Neuronal stem cell (in vitro differentiated cells): Measurements from ENCODE around the gene MFNG.
"Not testable (repeated sequence)": the region's sequence is repeated elsewhere in the genome, so short reads cannot be mapped to it uniquely, and the experiment has no call there.

Experiments used
- DNase-seq: peaks from one replicate; pipeline ENCODE4 v3.0.0-alpha.2; 2013; ENCODE audit warnings: low spot score
- H2AFZ ChIP-seq: one replicate; pipeline ENCODE4 v1.6.1; 2013; ENCODE audit warnings: mild to moderate bottlenecking, low read length, inconsistent platforms
- H2AK5ac ChIP-seq: 2 replicates; pipeline ENCODE4 v1.6.1; 2013; ENCODE audit warnings: low read depth, mild to moderate bottlenecking, inconsistent platforms, low read length, moderate library complexity, mixed read lengths
- H2BK120ac ChIP-seq: 2 replicates; pipeline ENCODE4 v1.6.1; 2013; ENCODE audit warnings: low read depth, mild to moderate bottlenecking, inconsistent platforms, low read length, moderate library complexity, mixed read lengths
- H2BK12ac ChIP-seq: one replicate; pipeline ENCODE4 v1.6.1; 2013; ENCODE audit warnings: low read length, inconsistent platforms
- H2BK15ac ChIP-seq: 2 replicates; pipeline ENCODE4 v1.6.1; 2013; ENCODE audit warnings: mild to moderate bottlenecking, low read length, inconsistent platforms, mixed read lengths
- H2BK5ac ChIP-seq: one replicate; pipeline ENCODE4 v1.6.1; 2013; ENCODE audit warnings: inconsistent platforms, mild to moderate bottlenecking, low read length, moderate library complexity
- H3K14ac ChIP-seq: one replicate; pipeline ENCODE4 v1.6.1; 2013; ENCODE audit warnings: low read length, inconsistent platforms
- H3K18ac ChIP-seq: 2 replicates; pipeline ENCODE4 v1.6.1; 2013; ENCODE audit warnings: low read length, inconsistent platforms
- H3K23ac ChIP-seq: 2 replicates; pipeline ENCODE4 v1.6.1; 2013; ENCODE audit warnings: low read depth, mild to moderate bottlenecking, mixed read lengths, low read length, inconsistent platforms; ENCODE audit not compliant: poor library complexity
- H3K27ac ChIP-seq: replicated peaks from 3 replicates; pipeline ENCODE4 v1.5.1; 2013; ENCODE audit warnings: low read length, inconsistent platforms
- H3K27me3 ChIP-seq, 3 experiments: 2 replicates each; pipeline ENCODE4 v1.6.1; 2013; ENCODE audit warnings: low read length in 3 of 3, mild to moderate bottlenecking in 2 of 3, inconsistent platforms in 1 of 3, low read depth in 1 of 3, mixed read lengths in 1 of 3, moderate library complexity in 1 of 3; ENCODE audit not compliant: control insufficient read depth in 3 of 3, insufficient read depth in 3 of 3
- H3K36me3 ChIP-seq, 2 donors: replicated peaks in 1 of 2; 2 replicates each; pipeline ENCODE4 v1.6.1; 2013; ENCODE audit warnings: low read length in 2 of 2; ENCODE audit not compliant: control insufficient read depth in 2 of 2, insufficient read depth in 2 of 2
- H3K4ac ChIP-seq: 2 replicates; pipeline ENCODE4 v1.6.1; 2013; ENCODE audit warnings: inconsistent platforms, mild to moderate bottlenecking, low read length, moderate library complexity
- H3K4me1 ChIP-seq, 2 donors: 1 replicate in 1 of 2; 2 replicates in 1 of 2; pipeline ENCODE4 v1.6.1; 2013; ENCODE audit warnings: low read length in 2 of 2, low read depth in 1 of 2; ENCODE audit not compliant: control insufficient read depth in 2 of 2, insufficient read depth in 1 of 2
- H3K4me2 ChIP-seq: one replicate; pipeline ENCODE4 v1.6.1; 2013; ENCODE audit warnings: mild to moderate bottlenecking, low read length, inconsistent platforms; ENCODE audit not compliant: insufficient read depth, poor library complexity, severe bottlenecking
- H3K4me3 ChIP-seq, 2 donors: 2 replicates each; pipeline ENCODE4 v1.5.1; 2013; ENCODE audit warnings: low read length in 2 of 2, mild to moderate bottlenecking in 2 of 2, inconsistent platforms in 1 of 2, moderate library complexity in 1 of 2
- H3K79me1 ChIP-seq: one replicate; pipeline ENCODE4 v1.6.1; 2013; ENCODE audit warnings: low read depth, mild to moderate bottlenecking, inconsistent platforms, low read length, moderate library complexity
- H3K9ac ChIP-seq: one replicate; pipeline ENCODE4 v1.6.1; 2013; ENCODE audit warnings: mild to moderate bottlenecking, low read depth, low read length, inconsistent platforms; ENCODE audit not compliant: poor library complexity
- H3K9me3 ChIP-seq, 2 donors: replicated peaks in 1 of 2; 2 replicates each; pipeline versions ENCODE3 to v1.6.1; 2013; ENCODE audit warnings: low read length in 2 of 2, mild to moderate bottlenecking in 2 of 2, inconsistent platforms in 1 of 2, low read depth in 1 of 2, mixed read lengths in 1 of 2, moderate library complexity in 1 of 2; ENCODE audit not compliant: control insufficient read depth in 2 of 2, insufficient read depth in 1 of 2
- H4K8ac ChIP-seq: one replicate; pipeline ENCODE4 v1.6.1; 2013; ENCODE audit warnings: low read depth, mild to moderate bottlenecking, inconsistent platforms, low read length, moderate library complexity
- H4K91ac ChIP-seq: one replicate; pipeline ENCODE4 v1.6.1; 2013; ENCODE audit warnings: low read length, low read depth, mild to moderate bottlenecking, inconsistent platforms; ENCODE audit not compliant: poor library complexity
- WGBS, 2 donors: extraction: QIAGEN DNeasy Blood & Tissue Kit; methylation state at CpG; one replicate each; pipeline ENCODE4 v1.1.7; 2013; ENCODE audit warnings: missing lambda C conversion rate in 2 of 2, mixed read lengths in 1 of 2; ENCODE audit not compliant: insufficient read length in 2 of 2, insufficient replicate concordance in 1 of 2; ENCODE audit errors: extremely low coverage in 2 of 2; 5-methylcytosine and 5-hydroxymethylcytosine counted together

Gene MFNG

GRCh38 chr22:37529652-37530345 is 43.6 kb upstream of the MFNG start:
- Histone ChIP-seq H3K9ac (no peak overlapping the region), H2BK15ac (no peak overlapping the region), H3K79me1 (no peaks in the 10 kb centered on the region), H2BK12ac (no peak overlapping the region), H3K27me3 (no peaks in the 10 kb centered on the region), H3K27ac (no peak overlapping the region), H3K4me2 (no peak overlapping the region), H3K14ac (no peak overlapping the region), H2BK120ac (no peak overlapping the region), H3K18ac (no peak overlapping the region), H3K4me1 (peaks cover 0 to 1% of the 10 kb centered on the region in 2 donors), H2AFZ (no peak overlapping the region), H4K91ac (no peak overlapping the region), H4K8ac (no peak overlapping the region), H2BK5ac (no peak overlapping the region), H3K23ac (no peak overlapping the region), H3K4me3 (no peak overlapping the region), H3K4ac (no peak overlapping the region), H2AK5ac (no peak overlapping the region), H3K36me3 (no peaks in the 10 kb centered on the region), H3K9me3 (no peaks in the 10 kb centered on the region)
- DNase-seq, result no peak
- WGBS, 2 donors, result no CpG with 5 or more reads among the region's 2 CpGs

GRCh38 chr22:37527952-37528351 is 41.8 kb upstream of the MFNG start:
- not testable (repeated sequence) for H3K18ac ChIP-seq, H3K4me2 ChIP-seq, H2BK5ac ChIP-seq, H4K8ac ChIP-seq, H3K27ac ChIP-seq, H3K14ac ChIP-seq, H3K23ac ChIP-seq, H2AK5ac ChIP-seq, H3K4me1 ChIP-seq, H2BK15ac ChIP-seq, H3K79me1 ChIP-seq, DNase-seq, H3K27me3 ChIP-seq, H3K4ac ChIP-seq, H3K4me3 ChIP-seq, H3K36me3 ChIP-seq, H2BK12ac ChIP-seq, H2AFZ ChIP-seq, H2BK120ac ChIP-seq, H4K91ac ChIP-seq, H3K9me3 ChIP-seq, H3K9ac ChIP-seq
- WGBS, 2 donors, result no CpG with 5 or more reads among the region's 9 CpGs

- not testable (repeated sequence) for H3K4me2 ChIP-seq, H3K4ac ChIP-seq, H2BK120ac ChIP-seq, H3K79me1 ChIP-seq, H2BK15ac ChIP-seq, H3K18ac ChIP-seq, H3K14ac ChIP-seq, H3K27ac ChIP-seq, H3K9me3 ChIP-seq, H3K36me3 ChIP-seq, H3K23ac ChIP-seq, H4K8ac ChIP-seq, H2BK12ac ChIP-seq, H2AFZ ChIP-seq, H4K91ac ChIP-seq, H3K4me3 ChIP-seq, H2AK5ac ChIP-seq, H3K9ac ChIP-seq, H3K4me1 ChIP-seq, H3K27me3 ChIP-seq, DNase-seq, H2BK5ac ChIP-seq
- WGBS, 2 donors, result no CpG with 5 or more reads among the region's 9 CpGs
These were observed 41.0 kb upstream of the MFNG start for GRCh38 chr22:37527081-37527752.

DNA sequence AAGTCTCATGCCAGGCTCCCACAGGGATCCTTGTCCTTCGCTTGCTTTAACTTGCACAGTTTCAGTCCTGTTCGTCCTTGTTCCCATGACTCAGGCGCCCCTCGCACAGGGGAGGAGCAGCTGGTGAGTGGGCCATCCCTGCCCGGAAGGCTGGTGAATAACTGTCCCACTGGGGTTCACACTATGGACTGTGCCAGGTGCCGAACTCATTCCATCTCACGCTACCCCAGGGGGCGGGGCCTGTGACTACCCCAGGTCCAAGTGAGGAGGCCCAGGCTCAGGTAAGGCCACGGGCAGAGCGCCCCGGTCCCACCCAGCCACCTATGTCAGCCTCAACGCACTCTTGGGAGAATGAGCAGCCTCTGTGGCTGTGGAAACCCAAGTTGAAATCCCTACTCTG is 40.2 kb upstream of the MFNG start:
- Histone ChIP-seq H3K9me3 (no peaks in the 10 kb centered on the region), H3K18ac (no peak overlapping the region), H3K36me3 (no peaks in the 10 kb centered on the region), H3K79me1 (no peaks in the 10 kb centered on the region), H2BK12ac (no peak overlapping the region), H3K27me3 (peaks cover 0 to 9% (median 0%) of the 10 kb centered on the region in 3 experiments), H2AK5ac (peak overlapping the region; percentile 4), H3K4me1 (peaks cover 0 to 1% of the 10 kb centered on the region in 2 donors), H3K4ac (no peak overlapping the region), H3K9ac (no peak overlapping the region), H3K14ac (no peak overlapping the region), H3K27ac (no peak overlapping the region), H2AFZ (no peak overlapping the region), H2BK120ac (no peak overlapping the region), H4K91ac (no peak overlapping the region), H2BK15ac (no peak overlapping the region), H3K4me2 (no peak overlapping the region), H3K4me3 (peak overlapping the region in 1 of 2 donors; percentile 34), H3K23ac (no peak overlapping the region), H4K8ac (no peak overlapping the region), H2BK5ac (no peak overlapping the region)
- no peak for DNase-seq
- no CpG with 5 or more reads among the region's 12 CpGs for WGBS, 2 donors
